Chondrocyte (in vitro differentiated cells): ENCODE results near the gene PDIA6. TPM values are rescaled to one million over a fixed set of nuclear protein-coding genes. Genes with fewer than 3 reads are reported as not detected.

Experiments
- DNase-seq: peaks from one replicate; pipeline ENCODE4 v3.0.0; 2021; ENCODE audit warnings: mixed read lengths, low spot score
- H3K27ac Mint-ChIP-seq: one replicate; pipeline ENCODE4 v1.8.0; 2021; ENCODE audit warnings: mild to moderate bottlenecking, moderate library complexity, mixed read lengths; ENCODE audit not compliant: unreplicated experiment
- H3K27me3 Mint-ChIP-seq: 2 replicates; pipeline ENCODE4 v1.8.0; 2021; ENCODE audit warnings: low read depth, mixed read lengths
- H3K36me3 Mint-ChIP-seq: 2 replicates; pipeline ENCODE4 v1.8.0; 2021; ENCODE audit warnings: low read depth, mixed read lengths
- H3K4me1 Mint-ChIP-seq: 2 replicates; pipeline ENCODE4 v1.8.0; 2021; ENCODE audit warnings: low read depth, mild to moderate bottlenecking, mixed read lengths
- H3K4me3 Mint-ChIP-seq: one replicate; pipeline ENCODE4 v1.8.0; 2021; ENCODE audit warnings: mild to moderate bottlenecking, moderate library complexity, mixed read lengths; ENCODE audit not compliant: unreplicated experiment
- H3K9me3 Mint-ChIP-seq: 2 replicates; pipeline ENCODE4 v1.8.0; 2021; ENCODE audit warnings: low read depth, mixed read lengths
- total RNA-seq: library from RNA; stranded (reverse); gene quantifications from 3 replicates; pipeline ENCODE4 v1.2.1, GENCODE V29; 2021
- TF ChIP-seq, protein P1 (sequence below): fragments of 200-600 bp; sonication (generic); IDR thresholded peaks from 2 replicates; pipeline ENCODE4 v1.5.0; 2021; ENCODE audit warnings: antibody characterized with exemption, mild to moderate bottlenecking, moderate library complexity

Gene PDIA6
- total RNA-seq, 1 donor from 2014 or later, result 198 TPM

DNA sequence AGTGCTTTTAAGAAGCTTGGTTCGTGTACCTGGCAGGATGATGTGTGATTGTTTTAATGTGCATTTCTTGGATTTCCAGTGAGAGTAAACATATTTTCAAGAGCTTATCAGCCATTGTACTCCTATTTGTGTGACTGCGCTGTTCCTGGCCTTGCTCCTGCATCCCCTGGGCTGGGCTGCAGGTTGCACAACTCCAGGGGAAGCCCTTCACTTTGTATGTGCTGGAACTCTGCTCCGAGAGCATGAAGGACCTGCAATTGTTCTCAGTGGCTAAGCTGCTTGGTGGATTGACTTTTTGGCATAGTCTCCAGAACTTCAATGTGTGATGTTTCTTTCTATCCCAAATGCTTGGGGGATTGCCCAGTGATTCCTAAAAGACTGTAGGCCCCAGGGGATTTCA, 72.4 kb downstream of the PDIA6 start:
- H3K27me3 Mint-ChIP-seq, result peaks cover 4% of the 10 kb centered on the region
- H3K4me1 Mint-ChIP-seq, result no peaks in the 10 kb centered on the region
- TF ChIP-seq, protein P1, sequence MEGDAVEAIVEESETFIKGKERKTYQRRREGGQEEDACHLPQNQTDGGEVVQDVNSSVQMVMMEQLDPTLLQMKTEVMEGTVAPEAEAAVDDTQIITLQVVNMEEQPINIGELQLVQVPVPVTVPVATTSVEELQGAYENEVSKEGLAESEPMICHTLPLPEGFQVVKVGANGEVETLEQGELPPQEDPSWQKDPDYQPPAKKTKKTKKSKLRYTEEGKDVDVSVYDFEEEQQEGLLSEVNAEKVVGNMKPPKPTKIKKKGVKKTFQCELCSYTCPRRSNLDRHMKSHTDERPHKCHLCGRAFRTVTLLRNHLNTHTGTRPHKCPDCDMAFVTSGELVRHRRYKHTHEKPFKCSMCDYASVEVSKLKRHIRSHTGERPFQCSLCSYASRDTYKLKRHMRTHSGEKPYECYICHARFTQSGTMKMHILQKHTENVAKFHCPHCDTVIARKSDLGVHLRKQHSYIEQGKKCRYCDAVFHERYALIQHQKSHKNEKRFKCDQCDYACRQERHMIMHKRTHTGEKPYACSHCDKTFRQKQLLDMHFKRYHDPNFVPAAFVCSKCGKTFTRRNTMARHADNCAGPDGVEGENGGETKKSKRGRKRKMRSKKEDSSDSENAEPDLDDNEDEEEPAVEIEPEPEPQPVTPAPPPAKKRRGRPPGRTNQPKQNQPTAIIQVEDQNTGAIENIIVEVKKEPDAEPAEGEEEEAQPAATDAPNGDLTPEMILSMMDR, result no peak
- no peaks in the 10 kb centered on the region for H3K36me3 Mint-ChIP-seq
- no peak overlapping the region for H3K27ac Mint-ChIP-seq
- DNase-seq, result no peak
- H3K9me3 Mint-ChIP-seq, result no peaks in the 10 kb centered on the region
- no peak overlapping the region for H3K4me3 Mint-ChIP-seq

DNA sequence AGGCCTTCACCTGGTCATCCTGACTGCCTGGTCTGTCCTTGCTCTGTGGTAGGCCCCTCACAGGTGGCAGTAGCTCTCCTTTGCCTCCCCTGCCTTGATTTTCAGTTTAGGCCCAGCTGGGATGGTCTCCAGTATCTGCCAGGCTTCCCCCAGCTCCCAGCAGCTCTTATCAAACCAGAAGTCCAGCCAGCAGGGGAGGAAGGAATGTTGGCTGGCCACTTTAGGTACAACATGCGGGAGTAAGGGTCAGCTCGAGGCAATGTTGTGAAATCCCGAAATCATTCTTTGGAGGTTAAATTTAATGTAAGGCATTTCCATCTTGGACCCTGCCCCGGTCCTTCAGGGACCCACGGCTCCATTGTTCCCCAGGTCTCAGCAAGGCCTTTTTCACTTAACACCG, 74.4 kb downstream of the PDIA6 start:
- DNase-seq, result no peak
- Mint-ChIP-seq H3K4me1 (no peaks in the 10 kb centered on the region), H3K36me3 (no peaks in the 10 kb centered on the region), H3K9me3 (no peaks in the 10 kb centered on the region), H3K27me3 (peaks cover 12% of the 10 kb centered on the region), H3K27ac (no peak overlapping the region), H3K4me3 (no peak overlapping the region)
- TF ChIP-seq, protein P1, result no peak

DNA sequence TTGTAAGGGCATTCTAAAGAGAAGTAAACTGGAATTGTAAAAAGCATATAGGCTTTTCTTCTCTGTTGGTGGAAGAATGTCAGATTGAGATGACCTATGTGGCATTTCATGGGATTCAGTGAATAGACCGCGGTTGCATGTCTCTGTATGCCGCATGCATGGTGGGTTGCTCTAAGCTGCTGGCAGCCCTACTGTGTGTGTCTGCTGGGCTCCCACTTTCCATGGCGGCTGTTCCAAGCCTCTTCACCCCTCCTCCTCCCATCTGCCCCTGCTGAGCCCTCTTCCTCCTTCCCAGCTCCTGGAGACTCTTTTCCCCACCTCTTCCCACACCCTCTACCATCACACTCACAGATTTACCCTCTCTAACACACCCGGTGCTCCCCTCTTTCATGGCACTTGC, 78.6 kb downstream of the PDIA6 start:
- no peak for DNase-seq
- Mint-ChIP-seq H3K27ac (no peak overlapping the region), H3K4me1 (no peaks in the 10 kb centered on the region), H3K36me3 (no peaks in the 10 kb centered on the region), H3K27me3 (peaks cover 16% of the 10 kb centered on the region), H3K9me3 (no peaks in the 10 kb centered on the region), H3K4me3 (no peak overlapping the region)
- TF ChIP-seq, protein P1, result no peak

GRCh38 chr2:10733566-10733925, 79.0 kb downstream of the PDIA6 start:
- Mint-ChIP-seq H3K4me1 (no peaks in the 10 kb centered on the region), H3K9me3 (no peaks in the 10 kb centered on the region), H3K27me3 (peaks cover 16% of the 10 kb centered on the region), H3K27ac (no peak overlapping the region), H3K36me3 (no peaks in the 10 kb centered on the region), H3K4me3 (no peak overlapping the region)
- TF ChIP-seq, protein P1, result no peak
- DNase-seq, result no peak

Other genes with a start within 250 kb of the PDIA6 start
- 19.4 to 25.1 TPM (median 22.0 TPM) in 3 replicates for gene NOL10, start 122.8 kb downstream of the PDIA6 start, total RNA-seq
- gene ATP6V1C2, start 91.2 kb downstream of the PDIA6 start, total RNA-seq, result not detected in 3 replicates
- gene KCNF1, start 99.1 kb upstream of the PDIA6 start, total RNA-seq, result not detected in 3 replicates